NOMO-1 treated with dmso at 0.1 percent for 144 hours (cell line): ENCODE measurements around the gene NSUN6.

Source experiments
- DNase-seq: peaks from one replicate; lab custom pipeline; 2025; ENCODE audit not compliant: unreplicated experiment; lab: John Stamatoyannopoulos, UW

Gene NSUN6, protein sequence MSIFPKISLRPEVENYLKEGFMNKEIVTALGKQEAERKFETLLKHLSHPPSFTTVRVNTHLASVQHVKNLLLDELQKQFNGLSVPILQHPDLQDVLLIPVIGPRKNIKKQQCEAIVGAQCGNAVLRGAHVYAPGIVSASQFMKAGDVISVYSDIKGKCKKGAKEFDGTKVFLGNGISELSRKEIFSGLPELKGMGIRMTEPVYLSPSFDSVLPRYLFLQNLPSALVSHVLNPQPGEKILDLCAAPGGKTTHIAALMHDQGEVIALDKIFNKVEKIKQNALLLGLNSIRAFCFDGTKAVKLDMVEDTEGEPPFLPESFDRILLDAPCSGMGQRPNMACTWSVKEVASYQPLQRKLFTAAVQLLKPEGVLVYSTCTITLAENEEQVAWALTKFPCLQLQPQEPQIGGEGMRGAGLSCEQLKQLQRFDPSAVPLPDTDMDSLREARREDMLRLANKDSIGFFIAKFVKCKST

DNA sequence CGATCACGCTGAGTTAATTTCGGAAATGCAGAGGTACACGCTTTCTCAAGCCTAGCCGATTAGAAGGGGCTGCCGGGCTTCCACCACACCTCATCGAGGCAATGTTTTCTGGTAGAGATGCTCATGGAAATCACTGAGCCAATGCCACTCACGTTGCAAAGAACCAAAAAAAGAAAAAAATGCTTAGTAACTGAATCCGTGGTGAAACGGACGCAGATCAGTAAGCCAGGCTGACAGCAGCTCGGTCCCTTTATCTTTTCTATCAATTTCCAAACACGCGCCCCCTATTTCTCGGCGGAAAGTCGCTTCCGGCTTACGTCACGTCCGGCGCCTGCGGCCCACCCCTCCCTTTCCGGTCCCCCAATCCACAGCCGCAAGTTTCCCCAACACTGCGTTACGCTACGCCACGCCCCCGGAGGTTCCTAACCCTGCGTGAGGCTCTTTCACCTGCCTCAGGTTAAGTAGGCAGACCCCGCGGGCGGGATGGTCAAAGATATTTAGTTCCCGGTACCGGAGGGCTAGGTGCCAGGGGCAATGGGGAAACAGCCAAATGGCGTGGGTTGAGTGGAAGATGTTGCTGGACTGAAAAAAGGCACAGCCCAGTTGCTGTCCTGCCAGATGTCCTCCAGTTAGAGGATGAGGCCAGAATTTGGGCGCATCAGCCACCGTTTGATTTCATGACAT is at the start of gene NSUN6:
NSUN6 (minus strand) TSS at position 264 of the 684 bp plus-strand sequence. CDS start 384 bp downstream, outside the sequence.
- DNase-seq, result peak; percentile 79

DNA sequence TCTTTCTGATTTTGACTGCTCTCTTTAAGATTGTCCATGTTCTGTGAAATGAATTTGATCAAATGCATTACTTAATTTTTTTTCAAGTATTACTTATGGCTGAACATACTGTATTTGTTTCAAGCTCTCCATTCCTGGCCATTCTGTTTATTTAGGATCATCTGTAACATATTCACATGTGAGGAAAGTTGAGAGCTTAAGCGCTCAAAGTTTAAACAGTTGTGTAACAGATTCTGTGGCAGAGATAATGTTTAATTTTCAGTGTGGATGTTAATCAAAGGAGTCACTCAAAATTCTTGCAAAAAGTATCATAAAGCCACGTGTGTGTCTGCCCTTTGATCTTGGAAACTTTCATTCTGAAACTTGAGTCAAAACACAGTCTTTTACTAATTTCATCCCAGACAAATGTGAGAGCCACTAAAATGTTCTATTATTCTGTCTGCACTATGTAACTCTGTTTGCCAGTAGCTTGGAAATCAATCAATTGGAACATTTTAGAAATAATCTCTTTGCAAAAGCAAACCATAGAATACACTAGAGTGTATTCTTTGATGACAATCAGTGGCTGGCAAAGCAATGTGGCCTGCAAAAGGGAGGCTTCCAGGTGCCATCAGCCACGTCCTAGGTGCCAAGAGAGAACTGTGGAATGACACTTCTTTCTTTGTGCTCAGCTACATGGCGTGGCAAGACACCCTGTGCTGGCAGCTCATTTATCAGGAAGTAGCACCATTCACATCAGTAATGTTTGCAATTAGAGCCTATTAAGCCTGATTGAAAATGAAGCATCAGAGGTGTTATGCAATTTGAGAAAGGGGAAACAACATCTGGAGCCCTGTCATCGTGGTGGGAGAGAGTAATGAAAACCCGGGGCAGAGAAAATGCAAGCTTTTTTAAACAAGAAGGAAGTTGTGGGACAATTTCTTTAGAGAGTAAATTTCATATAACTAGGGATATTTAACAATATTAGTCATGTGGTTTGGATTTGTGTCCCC is 48.8 kb upstream of the NSUN6 start:
- DNase-seq, result peak; percentile 76

DNA sequence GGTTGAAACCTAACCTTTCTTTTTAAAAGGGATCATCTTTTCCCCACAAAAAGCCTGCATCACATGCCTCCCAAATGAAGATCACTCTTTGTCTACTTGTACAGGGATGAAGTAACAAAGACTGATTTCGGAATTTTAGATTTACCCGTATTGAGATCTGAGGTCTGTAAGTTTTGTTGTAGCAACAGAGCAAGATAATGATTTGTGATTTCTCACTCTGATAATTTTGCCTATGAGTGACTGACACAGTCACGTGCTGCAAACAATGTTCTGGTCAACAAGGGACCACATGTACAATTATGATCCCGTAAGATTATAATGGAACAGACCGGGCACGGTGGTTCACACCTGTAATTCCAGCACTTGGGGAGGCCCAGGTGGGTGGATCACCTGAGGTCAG is 39.2 kb upstream of the NSUN6 start:
- DNase-seq, result no peak

DNA sequence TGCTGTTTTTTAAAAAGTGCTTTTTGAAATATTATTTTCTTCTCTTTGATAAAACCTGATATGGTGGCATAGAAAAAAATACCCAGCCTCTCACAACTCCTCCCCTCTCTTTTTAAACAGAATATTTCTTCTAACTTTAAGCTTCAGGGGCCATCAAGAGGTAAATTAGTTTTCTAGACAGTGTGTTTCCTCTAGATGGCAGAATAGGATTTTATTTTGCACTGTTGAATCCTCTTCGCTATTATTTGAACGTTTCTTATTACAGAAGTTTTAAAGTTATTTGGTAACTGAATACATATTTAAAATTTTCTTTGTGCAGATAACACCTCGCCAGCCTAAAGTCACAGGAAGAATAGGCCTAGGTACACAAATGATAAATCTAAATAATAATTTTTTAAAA is 38.1 kb upstream of the NSUN6 start:
- DNase-seq, result no peak

DNA sequence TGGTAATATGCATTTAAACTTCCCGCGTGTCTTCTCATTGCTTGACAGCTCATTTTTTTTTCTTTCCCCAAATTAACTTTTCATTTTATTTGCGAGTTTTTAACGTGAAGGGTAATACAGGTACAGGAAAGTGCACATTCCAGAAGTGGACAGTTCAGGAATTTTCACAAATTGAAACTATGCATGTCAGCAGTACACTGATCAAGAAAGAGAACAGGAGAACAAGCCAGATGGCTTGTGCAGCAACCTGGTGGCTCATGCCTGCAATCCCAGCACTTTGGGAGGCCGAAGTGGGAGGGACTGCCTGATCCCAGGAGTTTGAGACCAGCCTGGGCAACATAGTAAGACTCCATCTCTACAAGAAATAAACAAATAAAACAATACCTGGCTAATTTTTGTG is 36.3 kb upstream of the NSUN6 start:
- DNase-seq, result no peak

DNA sequence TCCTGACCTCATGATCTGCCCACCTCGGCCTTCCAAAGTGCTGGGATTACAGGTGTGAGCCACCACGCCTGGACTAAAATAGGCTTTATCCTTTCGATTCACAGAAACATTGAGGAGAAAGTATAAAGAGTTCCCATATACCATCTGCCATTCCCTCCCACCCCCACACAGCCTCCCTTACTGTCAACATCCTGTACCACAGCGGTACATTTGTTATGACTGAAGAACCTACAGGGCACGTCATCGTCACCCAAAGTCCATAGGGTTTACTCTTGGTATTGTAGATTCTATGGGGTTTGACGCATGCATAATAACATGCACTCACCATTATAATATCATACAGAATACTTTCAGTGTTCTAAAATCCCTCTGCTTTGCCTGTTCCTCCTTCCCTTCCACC is 35.8 kb upstream of the NSUN6 start:
- DNase-seq, result no peak

DNA sequence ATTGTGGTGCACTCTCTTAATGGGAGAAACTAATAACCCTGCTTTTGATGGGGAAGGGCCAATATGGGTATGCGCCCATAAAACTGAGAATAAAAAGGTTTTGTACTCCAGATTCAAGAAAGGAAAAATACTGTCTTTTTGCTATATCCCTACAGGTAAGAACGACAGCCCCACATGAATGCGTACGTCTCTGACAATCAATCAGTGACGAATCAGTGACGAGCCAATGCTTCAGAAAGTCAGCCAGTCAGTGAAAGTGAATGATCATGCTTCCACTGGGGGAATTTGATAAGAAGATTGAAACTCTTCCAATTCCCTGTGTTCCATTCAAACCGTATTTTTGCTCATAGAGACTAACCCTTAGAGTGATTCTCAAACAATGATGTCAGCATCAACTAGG is 34.2 kb upstream of the NSUN6 start:
- DNase-seq, result no peak

DNA sequence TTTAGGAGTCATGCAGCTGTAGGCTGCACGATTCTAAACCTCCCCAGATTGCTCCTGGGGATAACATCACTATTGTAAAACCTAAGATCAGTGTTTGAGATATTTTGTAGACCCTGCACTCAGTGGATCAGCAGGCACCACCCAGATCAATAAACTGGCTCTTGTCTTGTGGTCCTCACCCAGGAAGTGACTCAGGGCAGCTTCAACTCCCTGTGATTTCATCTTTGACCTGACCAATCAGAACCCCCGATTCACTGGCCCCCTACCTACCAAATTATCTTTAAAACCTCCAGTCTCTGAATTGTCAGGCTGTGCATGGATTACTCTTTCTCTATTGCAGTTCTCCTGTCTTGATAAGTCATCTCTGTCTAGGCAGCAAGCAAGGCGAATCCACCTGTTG is 33.6 kb upstream of the NSUN6 start:
- no peak for DNase-seq

DNA sequence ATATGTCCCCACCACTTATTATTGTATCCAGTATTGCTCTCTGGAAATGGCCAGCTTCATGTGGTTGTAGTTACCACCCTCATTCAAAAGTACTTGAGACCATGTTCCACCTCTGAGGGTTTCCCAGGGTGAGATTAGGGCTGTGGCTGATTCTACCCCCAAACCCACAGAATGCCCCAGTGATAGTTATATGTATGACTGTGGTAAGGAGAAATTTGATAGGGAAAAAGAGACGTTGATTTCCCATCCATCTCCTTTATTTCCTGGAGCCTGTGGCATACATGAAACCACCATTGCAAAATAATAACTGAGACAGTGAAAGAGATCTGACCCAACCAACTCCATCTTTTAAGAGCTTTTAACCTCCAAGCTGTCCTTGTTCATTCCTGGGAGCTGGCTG is 33.0 kb upstream of the NSUN6 start:
- no peak for DNase-seq

DNA sequence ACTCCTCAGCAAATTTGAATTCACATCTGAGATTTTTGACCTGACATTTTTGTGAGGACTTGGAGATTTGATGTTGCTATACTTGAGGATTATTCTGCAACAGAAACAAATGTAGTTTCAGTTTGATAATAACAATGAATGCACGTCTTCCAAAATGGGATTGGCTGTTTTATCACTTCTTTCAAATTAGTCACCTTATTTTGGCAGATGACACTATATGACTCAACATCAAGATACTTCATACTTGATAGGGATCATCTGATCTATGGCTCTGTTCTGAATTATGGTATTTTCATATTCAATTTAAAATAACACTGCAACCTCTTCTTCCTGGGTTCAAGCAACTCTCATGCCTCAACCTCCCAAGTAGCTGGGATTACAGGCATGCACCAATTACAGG is 32.0 kb upstream of the NSUN6 start:
- DNase-seq, result no peak

DNA sequence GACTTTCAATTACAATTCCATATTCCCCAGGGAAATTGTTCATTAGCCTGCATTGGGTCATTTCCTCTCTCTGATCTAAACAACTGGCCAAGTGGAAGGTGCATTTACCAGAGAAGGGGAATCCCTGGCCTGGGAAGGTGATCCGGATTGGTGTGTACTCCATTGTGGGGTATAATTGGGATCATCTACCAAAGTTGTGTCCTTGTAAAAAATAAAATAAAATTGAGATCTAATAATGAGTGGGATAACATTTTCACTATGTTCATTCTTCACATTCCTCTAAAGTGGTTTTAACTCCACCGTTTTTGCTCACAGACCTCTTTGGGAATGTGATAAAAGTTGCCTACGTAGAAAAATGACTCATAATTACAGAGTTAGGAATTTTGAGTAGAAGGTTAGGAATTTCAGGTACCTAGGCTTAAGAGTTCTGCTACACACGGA is 30.6 kb upstream of the NSUN6 start:
- no peak for DNase-seq

DNA sequence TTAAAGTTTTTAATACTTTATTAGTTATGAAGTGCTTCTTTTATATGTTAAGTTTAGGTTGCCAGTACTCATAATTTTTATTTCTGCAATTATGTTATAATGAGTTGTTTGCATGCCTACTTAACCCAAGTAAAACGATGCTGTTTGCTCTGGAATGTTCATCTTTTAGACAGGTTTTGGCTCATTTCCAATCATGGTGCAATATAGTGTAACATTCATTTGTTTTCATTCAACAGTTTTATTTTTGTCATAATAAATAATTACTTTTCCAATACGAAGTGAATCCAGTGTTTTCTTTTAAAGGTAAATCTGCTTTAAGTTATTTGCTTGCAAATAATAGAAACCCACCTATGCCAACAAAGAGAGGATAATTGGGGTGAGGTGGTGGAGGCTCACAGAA is 30.0 kb upstream of the NSUN6 start:
- DNase-seq, result no peak

DNA sequence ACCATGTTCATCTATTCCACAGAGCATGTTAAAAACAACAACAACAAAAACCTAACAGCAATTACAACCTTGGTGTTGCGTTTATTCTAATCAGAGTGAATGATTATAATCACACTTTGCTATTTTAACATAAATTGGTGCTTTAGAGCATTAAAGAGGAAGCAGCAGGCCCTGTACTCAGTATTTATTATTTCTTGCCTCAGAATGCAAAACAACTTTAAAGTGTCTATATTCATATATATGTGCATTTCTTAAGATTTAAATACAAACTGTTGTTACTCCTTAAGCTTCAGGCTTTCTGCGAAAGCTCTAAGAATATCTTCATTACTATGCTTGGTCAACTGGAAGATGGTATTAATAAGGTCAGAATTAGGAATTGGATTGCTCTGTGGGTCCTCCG is 29.4 kb upstream of the NSUN6 start:
- no peak for DNase-seq

DNA sequence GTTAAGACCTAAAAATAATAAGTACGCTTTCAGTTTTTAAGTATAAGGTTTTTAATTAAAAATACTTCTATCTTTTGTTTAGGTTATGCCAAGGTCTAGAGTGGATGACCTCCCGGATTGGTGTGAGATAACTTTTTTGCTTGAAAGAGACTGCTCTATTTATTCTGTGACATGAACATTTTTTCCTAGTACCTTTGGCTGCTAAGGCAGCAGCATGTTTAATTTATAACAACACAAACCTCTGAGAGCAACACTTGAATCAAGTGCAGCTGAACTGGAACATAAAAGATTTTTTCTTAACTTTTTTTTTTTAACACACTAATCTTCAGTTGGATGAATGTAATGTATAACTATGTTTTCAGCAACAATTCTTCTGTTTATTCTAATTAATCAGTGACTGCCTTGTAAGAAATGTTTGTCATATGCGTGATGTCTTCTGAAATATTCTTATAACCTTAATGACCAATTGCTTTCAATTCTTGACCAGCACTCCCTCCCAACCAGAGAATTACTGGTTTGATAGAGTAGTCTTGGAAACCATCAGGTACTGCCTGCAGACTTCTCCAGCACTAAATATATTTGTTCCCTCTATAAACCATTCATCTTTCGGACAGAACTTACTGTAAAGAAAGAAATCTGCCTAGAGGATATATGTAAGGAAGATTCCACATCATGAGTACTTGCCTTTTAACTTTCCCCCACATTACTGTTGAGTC is 23.9 kb upstream of the NSUN6 start:
- DNase-seq, result no peak

DNA sequence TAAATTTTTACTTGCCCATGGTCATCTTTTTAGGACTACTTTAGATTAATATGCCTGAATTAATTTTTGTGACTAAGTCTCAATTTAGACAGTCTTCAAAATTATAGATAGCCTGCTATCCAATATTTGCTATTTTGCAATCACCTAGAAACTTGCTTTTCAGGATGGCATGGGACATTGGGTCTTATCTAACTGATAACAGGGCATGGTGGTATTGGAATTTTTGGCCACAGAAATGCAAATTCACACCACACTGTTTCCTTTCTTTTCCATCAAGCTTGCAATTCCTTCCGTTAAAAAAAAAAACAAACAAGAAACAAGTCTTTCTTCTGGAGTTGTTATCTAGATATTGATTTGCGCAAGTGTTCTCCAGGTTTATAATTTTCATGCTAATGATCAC is 16.6 kb upstream of the NSUN6 start:
- DNase-seq, result no peak

DNA sequence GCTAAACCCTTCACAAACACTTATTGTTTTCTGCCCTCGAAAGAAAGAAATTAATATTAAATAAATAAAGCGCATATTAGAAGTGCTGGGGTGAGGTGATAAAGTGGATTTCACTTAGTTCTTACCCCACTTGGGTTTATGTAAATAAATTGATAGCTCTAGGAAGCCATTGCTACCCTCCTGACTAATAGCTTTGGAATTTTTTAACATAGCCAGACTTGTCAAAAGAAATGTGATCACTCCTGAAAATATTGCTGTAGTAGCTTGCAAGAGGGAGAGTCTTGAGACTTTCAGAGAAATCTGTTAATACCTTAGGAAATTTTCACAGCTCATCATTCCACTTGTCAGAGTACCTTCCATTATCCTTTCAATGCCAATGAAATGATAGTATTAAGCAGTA is 15.4 kb upstream of the NSUN6 start:
- DNase-seq, result no peak

DNA sequence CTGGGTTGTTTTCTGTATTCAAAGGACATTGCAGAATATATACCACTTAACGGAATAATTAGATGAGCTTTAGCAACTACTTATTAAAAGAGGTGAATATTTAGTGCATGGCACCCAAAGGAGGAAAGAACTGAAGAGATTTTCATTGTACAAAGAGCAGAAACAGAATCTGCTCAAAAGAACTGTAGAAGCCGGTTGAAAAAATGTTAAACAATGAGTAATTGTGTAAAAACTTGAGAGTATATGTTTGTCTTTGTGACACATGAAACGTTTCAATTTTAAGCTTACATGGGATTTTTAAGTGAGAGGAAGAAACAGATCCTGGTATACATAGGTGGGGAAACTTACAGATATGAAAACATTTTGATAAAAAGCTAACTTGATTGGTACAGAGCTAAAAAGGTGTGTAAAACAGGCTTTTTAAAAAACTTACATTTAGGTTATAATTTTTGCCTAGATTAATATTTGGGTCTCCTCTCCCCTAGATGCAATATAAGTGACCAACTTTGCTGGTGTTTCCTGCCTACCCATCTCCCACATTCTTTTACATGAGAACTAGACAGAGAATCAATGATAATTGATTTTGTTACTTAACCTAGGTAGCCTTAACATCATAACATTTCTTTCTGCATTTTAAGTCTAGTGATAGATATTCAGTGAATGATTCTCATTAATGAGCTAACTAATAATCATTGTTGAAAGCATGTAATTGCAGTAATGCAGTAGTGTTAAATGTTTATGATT is 14.6 kb upstream of the NSUN6 start:
- DNase-seq, result no peak

DNA sequence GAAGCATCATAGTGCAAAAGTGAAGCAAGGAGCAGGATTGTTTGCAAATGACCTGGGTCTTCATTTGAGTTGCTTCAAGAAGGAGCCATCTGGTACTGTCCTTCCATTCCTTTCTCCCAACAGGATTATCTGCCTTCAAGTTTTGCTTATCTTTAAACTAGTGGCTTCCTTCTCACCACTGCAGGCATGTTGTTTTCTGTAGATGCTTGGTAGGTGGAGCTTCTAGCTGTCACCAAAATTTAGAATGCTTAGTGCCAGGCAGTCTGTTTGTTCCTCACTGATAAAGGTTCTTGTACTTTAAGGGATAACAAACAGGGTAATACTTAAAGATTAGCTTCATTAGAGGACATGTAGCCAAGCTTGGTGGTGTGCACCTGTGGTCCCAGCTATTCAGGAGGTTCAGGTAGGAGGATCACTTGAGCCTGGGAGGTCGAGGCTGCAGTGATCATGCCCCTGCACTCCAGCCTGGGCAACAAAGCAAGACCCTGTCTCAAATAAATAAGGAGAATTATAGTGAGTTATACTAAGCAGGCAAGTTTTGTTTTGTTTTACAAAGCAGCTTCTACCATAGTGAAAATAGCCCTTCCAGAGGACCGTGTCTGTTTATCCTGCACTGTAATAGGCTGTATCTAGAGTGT is 13.6 kb upstream of the NSUN6 start:
- DNase-seq, result no peak

DNA sequence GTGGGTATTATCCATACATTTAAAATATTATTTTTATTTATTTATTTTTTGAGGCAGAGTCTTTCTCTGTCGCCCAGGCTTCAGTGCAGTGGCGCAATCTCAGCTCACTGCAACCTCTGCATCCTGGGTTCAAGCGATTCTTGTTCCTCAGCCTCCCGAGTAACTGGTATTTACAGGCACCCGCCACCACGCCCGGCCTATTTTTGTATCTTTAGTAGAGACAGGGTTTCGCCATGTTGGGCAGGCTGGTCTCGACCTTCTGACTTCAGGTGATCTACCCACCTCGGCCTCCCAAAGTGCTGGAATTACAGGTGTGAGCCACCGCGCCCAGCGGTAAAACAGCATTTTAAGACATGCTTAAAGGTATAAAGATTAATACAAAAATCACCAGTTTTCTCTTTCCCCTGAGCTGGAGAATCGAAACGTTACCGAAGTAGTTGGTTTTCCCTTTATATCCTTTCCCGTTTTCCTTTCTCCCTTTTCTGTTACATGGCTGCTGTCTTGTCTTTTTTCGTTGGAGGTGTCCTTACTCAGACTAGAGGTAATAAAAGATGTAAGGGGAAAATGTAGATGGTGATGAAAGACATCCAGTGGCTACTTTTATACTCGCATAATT is 9.5 kb upstream of the NSUN6 start:
- DNase-seq, result no peak
